HG03460 (cell line): Measurements from ENCODE around the gene JPH4.
"Not testable (repeated sequence)": the region's sequence is repeated elsewhere in the genome, so short reads cannot be mapped to it uniquely, and the experiment has no call there.

Source experiments
- ATAC-seq: cut with Tn5 transposase; IDR thresholded peaks from one replicate; pipeline ENCODE4 v1.9.1; 2021; ENCODE audit not compliant: unreplicated experiment

The JPH4 gene

DNA sequence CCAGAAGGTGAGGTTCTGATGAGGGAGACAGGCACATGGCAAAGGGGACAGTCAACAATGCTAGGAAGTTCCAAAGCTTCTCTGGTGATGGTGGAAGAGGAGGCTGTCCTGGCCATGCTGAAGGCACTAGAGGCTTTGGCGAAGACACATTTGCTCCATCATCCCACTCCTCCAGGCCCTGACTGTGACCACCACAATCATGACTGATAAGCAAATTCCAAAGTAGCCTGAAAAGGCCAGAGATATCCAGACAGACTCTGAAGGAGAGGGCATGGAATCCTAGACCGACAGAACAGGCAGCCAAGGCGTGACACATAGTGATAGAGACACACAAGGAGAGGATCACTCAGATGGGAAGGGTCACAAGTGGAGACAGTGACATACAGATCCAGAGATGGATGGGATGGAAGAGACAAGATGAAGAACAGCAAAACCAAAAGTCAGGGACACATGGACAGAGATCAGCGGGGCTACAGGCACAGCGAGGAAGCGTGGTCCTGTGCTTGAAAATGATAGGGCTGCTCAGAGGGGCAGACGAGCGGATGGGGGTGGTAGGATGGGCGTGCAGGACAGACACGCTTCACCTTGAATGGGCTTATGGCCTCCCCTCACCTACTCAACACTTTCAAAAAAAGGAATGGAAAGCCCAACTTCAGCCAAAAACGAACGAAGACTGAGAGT, 28.3 kb downstream of the JPH4 start:
- no peak for ATAC-seq

DNA sequence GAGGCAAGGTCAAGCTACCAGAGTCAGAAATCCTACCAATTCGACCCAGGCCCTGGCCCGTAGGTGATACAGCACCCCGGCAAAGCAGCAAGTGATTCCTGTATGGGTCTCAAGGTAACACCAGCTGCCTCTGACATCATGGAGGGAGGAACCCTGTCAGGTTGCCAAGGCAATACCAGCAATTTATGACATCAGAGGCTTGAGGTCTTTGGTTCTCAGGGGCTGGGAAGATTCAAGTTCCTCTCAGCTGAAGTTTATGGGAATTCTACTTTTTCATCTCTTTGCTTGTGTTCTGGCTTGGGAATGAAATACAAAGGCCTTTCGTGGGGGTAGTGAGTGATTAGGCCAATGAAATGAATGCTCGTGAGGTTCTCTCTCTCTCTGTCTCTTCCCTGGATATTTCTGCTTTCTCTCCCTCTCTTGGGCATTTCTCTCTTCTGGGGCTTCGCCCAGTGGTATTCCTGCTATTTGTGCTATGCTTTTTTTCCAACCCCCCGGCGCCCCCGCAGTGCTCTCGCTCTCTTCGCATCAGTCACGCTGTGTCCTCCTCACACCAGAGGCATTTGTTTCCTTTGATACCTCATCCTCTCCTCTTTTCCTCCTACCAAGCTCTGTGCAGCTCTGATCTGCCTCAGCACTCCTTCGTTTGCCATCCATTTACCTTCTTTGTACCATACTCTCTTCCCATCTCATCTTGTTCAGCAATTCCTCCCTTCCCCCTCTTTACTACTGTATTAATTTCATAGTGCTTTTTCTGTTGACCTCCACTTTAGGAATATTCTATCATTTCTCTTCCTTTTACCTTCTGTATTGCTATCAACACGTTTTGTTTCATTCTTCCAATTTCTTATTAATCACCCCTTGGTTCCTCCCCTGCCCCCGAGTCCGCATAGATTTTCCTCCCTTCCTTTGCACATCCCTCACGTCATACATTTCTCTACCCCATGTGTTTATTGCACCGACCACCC, 30.0 kb downstream of the JPH4 start:
- no peak for ATAC-seq

DNA sequence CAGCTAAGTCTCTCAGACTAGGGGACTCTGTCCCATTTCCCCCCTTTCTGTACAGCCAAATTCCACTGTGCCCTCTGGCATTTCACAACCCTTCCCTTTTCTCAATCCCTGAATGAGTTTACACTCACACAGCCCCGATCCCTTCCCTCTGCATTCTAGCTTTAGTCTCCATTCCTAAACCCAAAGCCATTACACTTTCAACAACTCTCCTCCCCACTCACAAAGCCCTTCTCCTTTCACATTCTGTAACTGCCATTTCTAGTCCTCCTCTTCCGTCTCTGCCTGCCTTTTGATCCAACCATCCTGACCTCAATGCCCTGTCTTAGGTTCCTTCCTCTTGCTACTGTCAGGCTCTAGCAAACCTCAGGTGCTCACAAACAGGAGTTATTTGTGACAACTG, 30.7 kb downstream of the JPH4 start:
- ATAC-seq = no peak

DNA sequence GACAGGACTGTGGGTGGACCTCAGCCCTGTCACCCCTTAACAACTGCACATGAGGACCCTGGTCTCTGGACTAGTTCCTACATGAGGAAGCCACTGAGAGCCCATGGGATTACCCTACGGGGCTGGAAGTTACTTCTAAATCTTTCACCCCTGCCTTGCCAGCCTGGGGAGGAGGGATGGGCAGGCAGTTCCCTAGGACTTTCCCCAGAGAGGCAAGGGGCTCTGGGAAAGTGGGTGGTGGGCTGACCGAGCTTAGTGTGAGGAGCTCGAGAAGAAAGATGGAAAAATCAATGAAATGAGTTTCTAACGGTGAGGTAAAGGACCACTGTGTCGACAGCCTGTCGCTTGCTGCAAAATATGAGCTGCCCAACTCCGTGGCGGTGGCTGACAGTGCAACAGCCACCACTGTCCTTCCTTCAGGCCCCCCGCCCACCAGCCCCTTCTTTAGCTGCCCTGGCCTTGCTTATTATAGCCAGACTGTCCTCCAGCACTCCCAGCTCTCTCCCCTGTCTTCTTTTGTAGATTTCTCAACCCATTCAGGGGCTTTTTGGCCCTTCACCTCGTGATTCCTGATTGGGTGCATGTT, 32.0 kb downstream of the JPH4 start:
- ATAC-seq = no peak

DNA sequence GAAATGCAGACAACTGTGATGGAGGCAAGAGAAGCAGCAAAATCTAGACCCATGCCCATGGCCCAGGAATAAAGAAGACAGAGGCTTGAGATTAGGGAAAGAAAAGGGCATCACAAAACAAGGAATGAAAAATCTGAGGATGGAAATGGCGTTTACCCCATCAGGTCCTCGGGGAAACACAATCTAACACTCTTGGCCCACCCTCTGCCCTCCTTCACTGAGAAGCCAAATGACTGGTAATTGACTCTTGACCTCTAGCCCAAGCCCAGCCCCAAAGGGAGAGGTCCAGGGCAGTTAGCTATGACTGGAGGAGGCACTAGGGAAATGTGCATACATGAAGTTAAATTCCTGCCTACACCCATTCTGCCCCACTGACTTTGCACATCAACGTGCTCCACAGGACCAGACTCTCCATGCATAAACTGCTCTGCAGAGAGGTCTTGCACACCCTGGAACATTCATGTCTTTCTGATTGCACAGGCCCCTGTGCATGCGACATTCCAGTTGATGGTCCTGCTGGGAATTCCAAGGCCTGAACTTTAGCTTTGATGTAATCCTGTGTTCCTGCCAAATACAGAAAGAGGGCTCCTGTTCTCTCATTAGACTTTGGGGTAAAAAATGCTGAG, 32.7 kb downstream of the JPH4 start:
- ATAC-seq = no peak

DNA sequence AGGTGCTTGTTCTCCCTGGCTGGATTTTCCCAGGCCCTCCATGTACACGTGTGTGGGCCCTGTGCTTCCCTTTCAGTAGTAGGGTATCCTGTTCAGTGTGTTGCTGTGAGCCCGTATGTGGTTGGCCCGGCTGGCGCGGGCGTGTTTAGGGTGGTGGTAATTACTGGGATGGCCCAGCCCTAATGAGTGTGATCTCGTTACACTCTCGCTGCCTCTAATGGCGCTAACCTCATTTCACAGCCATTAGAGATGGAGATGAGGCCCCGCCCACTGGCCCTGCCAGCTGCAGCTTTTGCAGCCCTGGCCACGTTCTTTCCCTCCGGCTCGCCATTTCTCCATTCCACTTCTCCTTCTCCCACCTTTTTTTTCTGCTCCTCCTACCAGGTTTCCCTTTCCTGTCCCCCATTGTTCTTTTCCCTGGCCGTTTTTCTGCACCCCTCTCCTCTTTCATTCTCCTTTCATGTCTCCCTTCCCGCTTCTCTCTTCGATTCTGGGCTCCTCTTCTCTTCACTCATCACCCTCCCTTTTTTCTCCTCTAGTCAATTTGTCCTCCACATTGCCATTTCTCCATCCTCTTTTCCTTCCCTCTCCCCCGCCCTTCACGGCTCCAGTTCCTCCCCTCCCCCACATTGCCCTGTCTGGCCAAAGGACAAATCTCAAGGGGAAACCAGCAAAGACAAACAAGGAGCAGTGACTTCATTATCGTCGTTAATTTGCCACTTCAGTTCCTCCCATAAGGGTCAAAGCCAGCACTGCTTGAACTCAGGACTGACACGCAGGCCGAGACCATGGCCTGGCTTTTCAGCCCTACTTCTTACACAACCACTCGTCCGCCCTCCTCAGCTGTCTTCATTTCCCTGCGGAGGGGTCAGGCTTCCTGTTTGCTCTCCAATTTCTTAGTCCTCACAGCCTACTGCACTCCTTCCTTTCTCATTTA, 33.8 kb downstream of the JPH4 start:
- no peak for ATAC-seq

DNA sequence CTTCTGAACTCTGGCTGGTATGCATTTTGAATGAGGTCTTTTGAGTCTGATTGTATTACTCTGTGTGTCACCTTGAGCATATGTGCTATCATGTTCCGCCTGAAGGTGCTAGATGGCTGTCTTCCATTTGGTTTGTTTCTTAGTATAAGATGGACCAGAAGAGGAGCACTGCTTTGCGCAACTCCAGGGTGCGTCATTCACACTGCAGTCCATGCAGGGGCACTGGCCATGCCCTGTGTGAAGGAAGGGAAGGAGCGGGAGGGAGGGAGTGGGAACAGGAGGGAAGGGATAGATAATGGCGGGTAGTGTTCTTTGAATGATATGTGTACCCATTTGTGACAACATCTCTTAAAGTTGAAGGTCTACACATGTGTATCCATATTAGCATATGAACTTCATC, 35.2 kb downstream of the JPH4 start:
- ATAC-seq = no peak

DNA sequence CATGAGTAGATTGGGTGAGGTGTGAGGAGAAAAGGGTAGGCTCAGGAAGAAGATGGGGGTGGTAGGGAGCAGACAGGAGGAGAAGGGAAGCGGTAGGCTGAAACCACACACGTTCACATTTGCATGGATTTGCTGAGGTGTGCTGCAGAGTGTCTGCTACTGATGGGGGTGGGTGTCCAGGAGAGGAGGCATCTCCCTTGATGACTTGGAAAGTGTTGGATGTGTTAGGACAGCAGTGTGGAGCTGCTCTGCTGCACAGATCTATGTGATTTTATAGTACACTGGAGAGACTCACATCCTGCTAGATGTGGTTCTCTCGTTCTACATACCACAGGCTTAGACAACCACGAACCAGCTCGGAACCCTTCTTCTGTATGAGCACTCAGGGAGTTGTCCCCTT, 36.3 kb downstream of the JPH4 start:
- ATAC-seq = no peak

DNA sequence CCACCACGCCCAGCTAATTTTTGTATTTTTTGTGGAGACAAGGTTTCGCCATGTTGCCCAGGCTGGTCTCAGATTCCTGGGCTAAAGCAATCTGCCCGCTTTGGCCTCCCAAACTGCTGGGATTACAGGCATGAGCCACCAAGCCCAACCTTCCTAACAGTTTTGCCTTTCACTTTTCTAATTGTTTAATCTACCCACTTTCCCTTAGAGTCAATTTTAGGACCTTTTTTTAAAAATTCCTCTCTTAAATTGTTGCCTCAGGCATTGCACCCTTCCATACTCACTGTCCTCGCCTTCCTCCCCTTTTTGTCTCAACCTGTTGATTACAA, 38.5 kb downstream of the JPH4 start:
- no peak for ATAC-seq

DNA sequence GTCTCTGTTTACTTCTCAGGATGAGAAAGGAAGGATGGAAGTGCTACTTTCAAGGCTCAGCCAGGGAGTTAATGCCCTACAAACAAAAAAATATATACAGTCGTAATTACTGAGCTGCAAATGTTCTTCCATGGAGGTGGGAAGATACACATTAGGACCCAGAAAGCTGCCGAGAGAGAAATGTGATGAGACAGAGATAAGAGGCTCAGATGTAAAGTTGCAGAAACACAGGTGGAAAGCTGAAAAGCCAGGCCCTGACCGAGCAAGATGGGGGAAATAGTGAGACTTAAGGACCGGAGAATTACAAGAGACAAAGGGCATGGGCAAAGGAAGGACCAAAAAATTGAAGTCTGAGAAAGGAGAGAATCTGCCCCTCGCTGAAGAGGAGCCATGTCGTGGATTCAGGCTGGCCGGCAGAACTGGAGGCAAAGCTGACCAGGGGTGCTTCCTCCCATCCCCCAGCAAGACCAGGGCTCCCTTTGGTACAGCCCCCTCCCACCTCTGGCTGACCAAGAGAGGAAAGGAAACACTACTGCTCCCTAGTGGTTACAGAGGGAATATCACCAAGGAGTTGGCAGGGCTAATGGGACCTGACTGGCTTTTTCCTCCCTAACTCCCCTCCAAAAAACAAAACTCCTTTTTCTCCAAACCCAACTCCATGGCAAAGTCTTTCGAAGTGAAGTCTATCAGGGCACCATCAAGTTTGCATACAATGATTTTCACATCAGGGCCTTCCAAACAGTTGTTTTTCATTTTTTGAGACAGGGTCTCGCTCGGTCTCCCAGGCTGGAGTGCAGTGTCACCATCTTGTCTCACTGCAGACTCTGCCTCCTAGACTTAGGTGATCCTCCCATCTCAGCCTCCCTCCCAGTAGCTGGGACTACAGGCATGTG, 39.1 kb downstream of the JPH4 start:
- ATAC-seq = no peak

DNA sequence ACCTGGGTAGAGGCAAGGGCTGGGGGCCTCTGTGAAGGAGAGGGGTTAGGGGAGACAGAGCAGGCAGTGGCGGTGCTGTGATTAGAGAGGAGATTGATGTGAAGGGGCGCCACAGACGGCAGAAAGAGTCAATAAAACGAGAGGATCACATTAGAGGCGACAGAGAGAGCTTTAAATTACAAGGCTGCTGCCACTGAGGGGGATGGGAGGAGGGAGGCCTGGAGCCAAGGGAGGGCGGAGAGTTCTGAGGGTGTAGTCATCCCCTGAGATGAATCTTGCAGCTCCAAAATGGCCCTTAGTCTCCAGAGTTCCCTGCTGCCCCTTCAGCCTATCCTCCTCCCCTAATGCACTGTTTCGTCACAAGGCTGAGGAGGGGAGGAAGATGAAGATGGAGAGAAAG, 39.8 kb downstream of the JPH4 start:
- no peak for ATAC-seq

DNA sequence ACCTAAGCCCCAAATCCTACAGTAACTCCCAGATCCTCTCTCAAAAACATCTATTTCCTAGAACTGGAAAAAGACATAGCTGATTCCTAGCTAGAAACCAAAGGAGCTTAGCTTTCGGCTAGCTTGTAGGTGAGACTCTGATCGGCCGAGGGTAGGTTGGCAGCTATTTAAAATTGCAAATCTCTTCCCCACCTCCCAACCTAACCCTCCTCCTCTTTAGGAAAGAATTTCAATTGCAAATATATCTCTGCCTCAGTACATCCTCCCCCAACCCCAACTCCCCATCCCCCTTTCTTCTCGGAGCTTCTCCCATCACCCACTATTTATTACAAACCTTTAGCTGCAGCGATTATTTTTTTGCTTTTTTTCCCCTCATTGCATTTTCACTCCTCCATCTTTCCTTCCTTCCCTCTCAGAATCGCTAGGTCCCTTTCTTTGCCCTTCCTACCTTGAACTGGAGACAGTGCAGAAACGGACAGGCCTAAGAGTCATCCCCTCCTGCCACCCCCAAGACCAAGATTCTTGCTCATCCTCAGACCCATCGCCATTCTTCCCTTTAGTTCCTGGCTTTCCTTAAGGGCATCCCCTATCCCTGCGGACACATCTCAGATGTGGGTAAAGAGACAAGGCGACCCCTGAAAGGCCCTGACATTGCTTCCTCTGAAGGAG, 40.4 kb downstream of the JPH4 start:
- ATAC-seq = no peak

DNA sequence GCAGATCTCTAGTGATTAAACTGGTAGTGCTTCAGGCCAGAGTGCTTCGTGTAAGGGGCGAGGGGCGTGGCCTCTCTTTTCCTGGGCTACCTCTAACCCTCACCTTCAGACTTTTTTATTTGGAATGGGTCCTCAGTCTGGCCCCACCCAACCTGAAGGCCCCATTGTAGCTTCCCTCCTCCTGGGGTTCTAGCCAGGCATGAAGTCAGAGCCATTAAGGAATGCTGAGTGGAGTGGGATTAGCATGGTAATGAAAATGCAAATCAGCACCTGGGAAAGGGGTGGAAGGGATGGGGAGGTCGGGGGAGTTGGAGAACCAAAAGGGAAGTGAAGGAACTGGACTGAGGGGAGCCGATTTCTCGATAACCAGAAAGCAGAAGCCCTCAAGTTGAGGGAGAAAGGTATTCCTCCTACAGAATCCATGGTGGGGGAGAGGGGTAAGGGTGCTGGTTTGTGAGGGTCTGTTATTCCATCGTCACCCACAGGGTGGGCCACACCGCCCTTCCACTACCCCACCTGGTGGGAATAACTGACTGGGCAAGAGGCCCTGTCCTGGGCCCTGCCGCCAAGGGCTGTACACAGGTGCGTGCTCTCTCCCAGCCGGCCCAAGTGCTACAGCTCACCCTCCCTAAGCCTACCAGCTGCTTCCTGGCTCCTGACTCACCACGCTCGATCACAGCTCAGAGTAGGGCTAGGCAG, 41.1 kb downstream of the JPH4 start:
- no peak for ATAC-seq

DNA sequence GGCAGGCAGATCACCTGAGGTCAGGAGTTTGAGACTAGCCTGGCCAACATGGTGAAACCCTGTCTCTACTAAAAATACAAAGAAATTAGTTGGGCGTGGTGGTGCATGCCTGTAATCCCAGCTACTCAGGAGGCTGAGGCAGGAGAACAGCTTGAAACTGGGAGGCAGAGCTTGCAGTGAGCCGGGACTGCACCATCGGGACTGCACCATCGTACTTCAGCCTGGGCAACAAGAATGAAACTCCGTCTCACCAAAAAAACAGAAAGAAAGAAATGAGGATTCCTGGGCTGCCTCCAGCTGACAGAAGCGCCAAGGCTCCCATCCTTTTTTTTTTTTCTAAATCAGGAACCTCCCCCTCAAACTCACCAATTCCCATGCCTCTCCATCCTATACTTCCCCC, 41.7 kb downstream of the JPH4 start:
- not testable (repeated sequence) for ATAC-seq

DNA sequence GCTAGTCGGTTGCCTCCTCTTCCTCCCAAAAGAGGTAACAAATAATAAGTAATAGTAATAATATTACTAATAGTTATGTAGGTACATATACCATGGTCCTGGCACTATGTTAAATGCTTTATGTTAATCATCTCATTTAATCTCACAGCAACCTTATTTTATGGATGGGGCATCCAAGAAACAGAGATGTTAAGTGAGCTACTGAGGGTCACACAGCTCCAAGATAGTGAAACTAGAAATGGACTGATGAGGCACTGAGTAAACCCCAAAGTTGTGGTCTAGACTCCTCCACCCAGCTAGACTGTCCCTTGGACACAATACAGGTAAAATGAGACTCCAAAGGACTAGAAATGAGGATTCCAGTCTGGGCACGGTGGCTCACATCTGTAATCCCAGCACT, 42.1 kb downstream of the JPH4 start:
- no peak for ATAC-seq

DNA sequence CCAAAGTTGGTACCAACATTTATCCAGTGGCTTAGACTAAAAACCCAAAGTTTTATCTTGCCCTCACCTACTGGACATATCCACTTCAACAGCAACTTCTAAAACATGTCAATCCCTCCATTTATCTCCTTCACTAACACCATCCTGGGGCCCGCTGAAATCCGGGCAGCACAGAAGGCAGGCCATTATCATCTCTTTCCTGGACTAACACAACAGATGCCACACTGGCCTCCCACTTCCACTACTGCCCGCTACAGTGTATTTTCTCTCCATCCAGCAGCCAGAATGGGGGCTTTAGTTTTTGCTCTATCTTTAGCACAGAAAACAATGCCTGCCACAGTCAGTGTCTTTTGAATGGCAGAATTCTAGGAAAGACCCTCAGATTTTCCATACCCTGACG, 42.6 kb downstream of the JPH4 start:
- ATAC-seq = no peak

DNA sequence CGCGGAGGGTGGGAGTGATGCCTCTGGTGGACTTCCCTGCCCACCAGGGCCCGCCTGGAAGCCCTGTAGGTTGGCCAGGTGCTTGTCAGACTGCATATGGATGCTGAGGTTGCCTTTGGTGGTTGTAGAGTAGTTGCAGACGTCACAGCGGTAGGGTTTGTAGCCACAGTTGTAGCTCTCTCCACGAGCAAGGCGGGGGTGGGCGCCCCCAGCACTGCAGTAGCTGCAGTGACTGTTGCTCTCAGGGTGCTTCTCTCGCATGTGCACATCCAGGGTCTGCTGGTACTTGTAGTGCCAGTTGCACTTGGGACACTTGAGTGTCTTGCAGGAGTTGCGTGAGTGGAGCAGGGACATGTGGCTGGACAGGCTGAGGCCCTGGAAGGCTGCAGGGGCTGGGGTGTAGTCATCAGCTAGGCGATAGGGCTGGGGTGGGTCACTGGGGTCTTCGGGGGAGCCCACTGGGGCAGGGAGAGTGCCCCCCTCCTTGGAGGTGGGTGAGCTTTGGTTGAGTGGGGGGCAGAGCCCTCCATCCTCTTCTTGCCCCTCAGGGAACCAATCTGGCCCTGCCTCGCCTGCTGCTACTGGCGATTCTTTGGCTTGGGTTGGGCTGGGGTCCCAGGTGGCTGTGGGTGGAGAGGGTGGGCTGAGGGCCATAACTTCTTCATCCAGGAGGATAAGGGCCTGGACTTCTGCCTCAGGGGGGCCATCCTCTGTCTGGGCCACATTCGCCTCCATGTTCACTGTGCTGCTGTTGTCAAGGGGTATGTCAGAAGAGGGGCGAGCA, 44.7 kb downstream of the JPH4 start:
- ATAC-seq = no peak

DNA sequence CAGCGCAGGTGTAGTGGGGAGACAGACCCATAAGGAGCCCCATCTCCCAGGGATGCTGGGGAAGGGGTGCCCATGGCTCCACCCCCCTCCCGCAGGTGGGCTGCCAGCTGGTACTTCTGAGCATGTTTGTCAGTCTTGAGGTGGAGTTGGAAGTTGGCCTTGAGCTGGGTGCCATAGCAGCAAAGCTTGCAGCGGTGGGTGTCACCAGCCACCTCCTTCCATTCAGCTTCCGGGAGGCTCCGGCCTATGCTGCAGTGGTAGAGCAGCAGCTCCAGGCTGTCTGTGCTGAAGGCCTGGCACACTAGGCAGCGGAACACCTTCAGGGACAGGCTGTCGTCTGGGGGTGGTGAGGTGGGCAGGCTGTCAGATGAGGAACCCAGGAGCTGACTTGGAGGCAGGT, 45.9 kb downstream of the JPH4 start:
- no peak for ATAC-seq
